RWPE2 (cell line): ENCODE measurements around the gene PINK1.

ENCODE experiments used
- ATAC-seq: fragments of 200-7000 bp; cut with Tn5 transposase; 3 replicates; pipeline ENCODE4 v1.9.1; 2021; ENCODE audit warnings: low read depth
- DNase-seq: peaks from one replicate; pipeline ENCODE4 v3.0.0-alpha.2; 2020; ENCODE audit warnings: low spot score
- H3K27ac ChIP-seq: fragments of 450-650 bp; 2 replicates; pipeline ENCODE4 v1.5.1; 2017; ENCODE audit warnings: mild to moderate bottlenecking; ENCODE audit not compliant: poor library complexity, severe bottlenecking
- H3K27me3 ChIP-seq: fragments of 250-450 bp; sonication (Bioruptor Pico); 2 replicates; pipeline ENCODE4 v1.5.1; 2021; ENCODE audit warnings: mild to moderate bottlenecking, moderate library complexity; ENCODE audit not compliant: insufficient read depth, poor library complexity, severe bottlenecking
- H3K36me3 ChIP-seq: fragments of 250-450 bp; sonication (Bioruptor Pico); 2 replicates; pipeline ENCODE4 v1.5.1; 2020; ENCODE audit warnings: low read depth, mild to moderate bottlenecking, moderate library complexity
- H3K4me1 ChIP-seq: fragments of 250-450 bp; sonication (Bioruptor Pico); 2 replicates; pipeline ENCODE4 v1.5.1; 2021; ENCODE audit warnings: mild to moderate bottlenecking, moderate library complexity; ENCODE audit not compliant: insufficient read depth, poor library complexity, severe bottlenecking
- H3K4me3 ChIP-seq: fragments of 250-450 bp; sonication (Bioruptor Pico); 2 replicates; pipeline ENCODE4 v1.5.1; 2021; ENCODE audit warnings: mild to moderate bottlenecking, moderate library complexity; ENCODE audit not compliant: severe bottlenecking
- H3K9me3 ChIP-seq: fragments of 250-450 bp; sonication (Bioruptor Pico); 2 replicates; pipeline ENCODE4 v1.5.1; 2021; ENCODE audit warnings: mild to moderate bottlenecking, moderate library complexity; ENCODE audit not compliant: severe bottlenecking
- TF ChIP-seq, protein P1 (sequence below): fragments of 450-650 bp; IDR thresholded peaks from one replicate; pipeline ENCODE4 v1.5.1; 2017; ENCODE audit warnings: mild to moderate bottlenecking, moderate library complexity; ENCODE audit not compliant: poor library complexity, severe bottlenecking

The PINK1 gene

DNA sequence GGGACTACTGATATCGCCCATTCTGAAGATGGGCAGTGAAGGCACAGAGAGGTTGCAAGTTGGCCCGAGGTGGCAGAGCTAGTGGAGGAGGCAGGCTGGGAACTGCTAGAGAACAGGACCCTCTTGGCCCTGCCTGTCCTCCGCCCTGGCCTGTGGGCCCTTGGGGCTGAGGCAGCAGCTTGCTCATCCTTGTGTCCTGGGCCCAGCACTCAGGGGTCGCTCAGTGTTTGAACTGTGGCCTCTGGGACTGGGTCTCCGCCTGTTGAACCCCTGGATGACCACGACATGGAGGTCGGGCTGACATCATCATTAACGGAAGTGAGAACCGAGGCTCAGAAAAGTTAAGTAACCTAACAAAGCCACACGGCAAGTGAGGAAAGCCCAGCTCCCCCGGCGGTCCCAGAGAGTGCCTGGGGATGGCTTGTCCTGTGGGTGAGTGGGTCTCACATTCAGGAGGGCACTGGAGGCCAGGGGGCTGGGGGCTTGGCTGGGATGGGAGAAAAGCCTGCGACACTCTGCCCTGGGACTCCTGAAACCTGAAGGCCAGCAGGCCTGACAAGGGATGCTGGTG, 50.9 kb downstream of the PINK1 start:
- H3K4me3 ChIP-seq: no peak overlapping the region
- no peak overlapping the region for H3K27ac ChIP-seq
- ATAC-seq: no peak
- H3K27me3 ChIP-seq: no peaks in the 10 kb centered on the region
- H3K36me3 ChIP-seq: no peaks in the 10 kb centered on the region
- TF ChIP-seq, protein P1, sequence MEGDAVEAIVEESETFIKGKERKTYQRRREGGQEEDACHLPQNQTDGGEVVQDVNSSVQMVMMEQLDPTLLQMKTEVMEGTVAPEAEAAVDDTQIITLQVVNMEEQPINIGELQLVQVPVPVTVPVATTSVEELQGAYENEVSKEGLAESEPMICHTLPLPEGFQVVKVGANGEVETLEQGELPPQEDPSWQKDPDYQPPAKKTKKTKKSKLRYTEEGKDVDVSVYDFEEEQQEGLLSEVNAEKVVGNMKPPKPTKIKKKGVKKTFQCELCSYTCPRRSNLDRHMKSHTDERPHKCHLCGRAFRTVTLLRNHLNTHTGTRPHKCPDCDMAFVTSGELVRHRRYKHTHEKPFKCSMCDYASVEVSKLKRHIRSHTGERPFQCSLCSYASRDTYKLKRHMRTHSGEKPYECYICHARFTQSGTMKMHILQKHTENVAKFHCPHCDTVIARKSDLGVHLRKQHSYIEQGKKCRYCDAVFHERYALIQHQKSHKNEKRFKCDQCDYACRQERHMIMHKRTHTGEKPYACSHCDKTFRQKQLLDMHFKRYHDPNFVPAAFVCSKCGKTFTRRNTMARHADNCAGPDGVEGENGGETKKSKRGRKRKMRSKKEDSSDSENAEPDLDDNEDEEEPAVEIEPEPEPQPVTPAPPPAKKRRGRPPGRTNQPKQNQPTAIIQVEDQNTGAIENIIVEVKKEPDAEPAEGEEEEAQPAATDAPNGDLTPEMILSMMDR: no peak
- no peak for DNase-seq
- H3K4me1 ChIP-seq: no peaks in the 10 kb centered on the region
- H3K9me3 ChIP-seq: no peaks in the 10 kb centered on the region

DNA sequence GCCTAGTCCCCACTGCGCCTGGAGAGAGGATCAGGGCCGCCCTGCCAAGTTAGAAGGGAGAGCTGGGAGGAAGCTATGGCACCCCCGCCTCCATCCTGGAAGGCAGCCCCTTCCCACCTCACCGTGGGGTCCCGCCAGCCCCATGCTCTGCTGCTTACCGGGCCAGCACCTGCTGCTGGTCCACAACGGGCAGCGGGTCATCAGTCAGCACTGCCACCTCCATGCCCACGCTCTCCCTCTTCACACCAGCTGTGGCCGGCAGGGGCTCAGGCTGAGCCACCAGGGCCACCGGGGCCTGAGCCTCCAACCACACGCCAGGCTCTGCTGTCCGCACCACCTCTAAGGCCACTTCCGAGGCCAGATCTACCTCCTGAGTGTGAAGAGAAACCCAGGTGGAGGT, 51.4 kb downstream of the PINK1 start:
- Histone ChIP-seq H3K4me1 (no peaks in the 10 kb centered on the region), H3K27ac (no peak overlapping the region), H3K36me3 (no peaks in the 10 kb centered on the region), H3K27me3 (no peaks in the 10 kb centered on the region), H3K9me3 (no peaks in the 10 kb centered on the region), H3K4me3 (no peak overlapping the region)
- DNase-seq (no peak), ATAC-seq (no peak)
- TF ChIP-seq, protein P1: no peak

DNA sequence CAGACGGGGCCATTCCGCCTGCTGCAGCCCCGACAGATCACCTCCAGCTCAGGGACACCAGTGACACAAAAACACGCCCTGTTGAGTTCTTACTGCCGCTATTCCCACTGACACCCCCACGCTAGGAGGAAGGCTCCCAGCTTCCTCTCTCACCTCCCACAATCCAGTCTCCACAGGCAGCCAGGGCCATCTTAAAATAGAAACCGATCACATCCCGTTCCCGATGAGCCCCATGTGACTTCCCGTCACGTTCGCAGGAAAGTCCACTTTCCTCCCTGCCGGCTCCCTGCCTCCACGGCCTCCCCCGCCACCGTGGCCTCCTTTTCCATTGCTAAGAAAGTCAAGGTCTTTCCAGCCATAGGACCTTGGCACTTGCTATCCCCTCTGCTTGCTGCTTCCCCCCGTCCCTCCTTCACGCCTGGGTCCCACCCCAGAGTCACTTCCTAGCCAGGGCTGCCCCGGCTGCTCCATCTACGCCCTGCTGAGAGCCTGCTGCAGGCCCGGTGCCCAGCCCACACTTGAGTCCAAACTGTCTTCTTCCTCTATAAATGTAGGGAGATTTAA, 51.9 kb downstream of the PINK1 start:
- Histone ChIP-seq H3K4me1 (no peaks in the 10 kb centered on the region), H3K9me3 (no peaks in the 10 kb centered on the region), H3K4me3 (no peak overlapping the region), H3K27me3 (no peaks in the 10 kb centered on the region), H3K36me3 (no peaks in the 10 kb centered on the region), H3K27ac (no peak overlapping the region)
- DNase-seq: no peak
- no peak for ATAC-seq
- TF ChIP-seq, protein P1: no peak

DNA sequence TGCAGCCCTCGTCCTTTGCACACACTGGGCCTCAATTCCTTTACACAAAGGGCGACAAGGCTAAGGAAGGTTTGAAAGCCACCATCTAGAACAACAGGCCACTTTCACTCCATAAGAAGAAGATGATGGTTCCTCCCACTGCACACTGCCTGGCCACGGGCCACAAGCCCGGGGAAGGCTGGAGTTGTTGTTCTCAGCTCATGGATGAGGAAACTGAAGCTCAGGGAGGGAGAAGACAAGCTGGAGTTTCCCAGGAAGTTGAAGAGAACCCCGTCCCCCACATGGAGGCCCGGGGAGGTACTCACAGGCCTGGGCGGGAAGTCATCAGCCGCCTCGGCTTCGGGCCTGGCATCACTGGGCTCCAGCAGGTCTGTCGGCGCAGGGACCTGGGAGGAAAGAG, 52.5 kb downstream of the PINK1 start:
- no peak for ATAC-seq
- Histone ChIP-seq H3K36me3 (no peaks in the 10 kb centered on the region), H3K4me1 (no peaks in the 10 kb centered on the region), H3K9me3 (no peaks in the 10 kb centered on the region), H3K27me3 (no peaks in the 10 kb centered on the region), H3K27ac (no peak overlapping the region), H3K4me3 (no peak overlapping the region)
- DNase-seq: no peak
- TF ChIP-seq, protein P1: no peak
